ENCODE measurements around the gene TBPL1. TPM values are rescaled to one million over a fixed set of nuclear protein-coding genes. Genes with fewer than 3 reads are reported as not detected.

TBPL1 gene
- polyA plus RNA-seq, 1 donor (not counting 4 experiments of a cell fraction or from before 2014, with no cell fraction given) = 39.1 TPM

- H3K9ac ChIP-seq (ENCODE audit: control insufficient read depth, extremely low read depth, insufficient read depth, low read length) = no peak overlapping the region
- no peak overlapping the region for H3K4me3 ChIP-seq (ENCODE audit: control insufficient read depth in 2 of 3, extremely low read depth in 1 of 3, insufficient read depth in 2 of 3, low read depth in 1 of 3, low read length in 3 of 3)
- dilution Hi-C loops (cut with MboI; ENCODE audit: extremely low pct_ligation_motif_present, low sequenced_read_pairs) = no loop called here
- no peaks in the 10 kb centered on the region for H3K9me3 ChIP-seq (ENCODE audit: control insufficient read depth, low read depth, low read length)
- DNase-seq (ENCODE audit: low read depth, low spot score) = no peak
- TF ChIP-seq CTCF (optimal IDR thresholded peaks at IDR 0.05 in 1 of 3, IDR thresholded peaks at IDR 0.05 in 1 of 3, conservative IDR thresholded peaks at IDR 0.05 in 1 of 3; ENCODE audit: extremely low read depth in 1 of 3, insufficient read depth in 2 of 3, low read length in 3 of 3) (no peak), EZH2 (IDR thresholded peaks at IDR 0.05; ENCODE audit: low read length) (no peak)
- no peaks in the 10 kb centered on the region for H3K27me3 ChIP-seq (ENCODE audit: control insufficient read depth, extremely low read depth, insufficient read depth, low read length)
- H3K36me3 ChIP-seq (ENCODE audit: control insufficient read depth in 2 of 2, extremely low read depth in 1 of 2, insufficient read depth in 2 of 2, low read length in 2 of 2) = no peaks in the 10 kb centered on the region
- H4K20me1 ChIP-seq (ENCODE audit: control insufficient read depth, extremely low read depth, insufficient read depth, low read length) = no peaks in the 10 kb centered on the region
- H3K4me1 ChIP-seq (ENCODE audit: control insufficient read depth, extremely low read depth, insufficient read depth, low read length) = peaks cover 2% of the 10 kb centered on the region
- H3K79me2 ChIP-seq (ENCODE audit: control insufficient read depth, insufficient read depth, low read length) = no peaks in the 10 kb centered on the region
- H3K27ac ChIP-seq (ENCODE audit: control insufficient read depth, insufficient read depth, low read length) = no peak overlapping the region
- no peak overlapping the region for H2AFZ ChIP-seq (ENCODE audit: control insufficient read depth, low read length)
- FAIRE-seq = no peak
- H3K9me1 ChIP-seq (ENCODE audit: control insufficient read depth, extremely low read depth, insufficient read depth, low read length) = no peaks in the 10 kb centered on the region
- no peak overlapping the region for H3K4me2 ChIP-seq (ENCODE audit: control insufficient read depth, extremely low read depth, insufficient read depth, low read depth, low read length)
Measured at GRCh38 chr6:133947302-133947900, 5.6 kb upstream of the TBPL1 start.

- H3K4me3 ChIP-seq (ENCODE audit: control insufficient read depth in 2 of 3, extremely low read depth in 1 of 3, insufficient read depth in 2 of 3, low read depth in 1 of 3, low read length in 3 of 3) = no peak overlapping the region
- peaks cover 4% of the 10 kb centered on the region for H3K79me2 ChIP-seq (ENCODE audit: control insufficient read depth, insufficient read depth, low read length)
- H3K27ac ChIP-seq (ENCODE audit: control insufficient read depth, insufficient read depth, low read length) = no peak overlapping the region
- no peak for TF ChIP-seq EZH2 (IDR thresholded peaks at IDR 0.05; ENCODE audit: low read length)
- no peak for TF ChIP-seq CTCF (optimal IDR thresholded peaks at IDR 0.05 in 1 of 3, IDR thresholded peaks at IDR 0.05 in 1 of 3, conservative IDR thresholded peaks at IDR 0.05 in 1 of 3; ENCODE audit: extremely low read depth in 1 of 3, insufficient read depth in 2 of 3, low read length in 3 of 3)
- H3K27me3 ChIP-seq (ENCODE audit: control insufficient read depth, extremely low read depth, insufficient read depth, low read length) = no peaks in the 10 kb centered on the region
- no peak overlapping the region for H2AFZ ChIP-seq (ENCODE audit: control insufficient read depth, low read length)
- H3K36me3 ChIP-seq (ENCODE audit: control insufficient read depth in 2 of 2, extremely low read depth in 1 of 2, insufficient read depth in 2 of 2, low read length in 2 of 2) = no peaks in the 10 kb centered on the region
- H3K4me1 ChIP-seq (ENCODE audit: control insufficient read depth, extremely low read depth, insufficient read depth, low read length) = peaks cover 2% of the 10 kb centered on the region
- no peaks in the 10 kb centered on the region for H3K9me1 ChIP-seq (ENCODE audit: control insufficient read depth, extremely low read depth, insufficient read depth, low read length)
- H3K9ac ChIP-seq (ENCODE audit: control insufficient read depth, extremely low read depth, insufficient read depth, low read length) = no peak overlapping the region
- no peaks in the 10 kb centered on the region for H4K20me1 ChIP-seq (ENCODE audit: control insufficient read depth, extremely low read depth, insufficient read depth, low read length)
- H3K4me2 ChIP-seq (ENCODE audit: control insufficient read depth, extremely low read depth, insufficient read depth, low read depth, low read length) = no peak overlapping the region
- H3K9me3 ChIP-seq (ENCODE audit: control insufficient read depth, low read depth, low read length) = no peaks in the 10 kb centered on the region
- dilution Hi-C loops (cut with MboI; ENCODE audit: extremely low pct_ligation_motif_present, low sequenced_read_pairs) = no loop called here
- no peak for FAIRE-seq
- DNase-seq (ENCODE audit: low read depth, low spot score) = no peak
Measured at GRCh38 chr6:133948472-133948871, 4.6 kb upstream of the TBPL1 start.
